ENCODE data around the gene NR2C2AP. TPM values are rescaled to one million over a fixed set of nuclear protein-coding genes. Genes with fewer than 3 reads are reported as not detected.

NR2C2AP gene
- total RNA-seq, 1 donor, result 7.8 TPM

GRCh38 chr19:19211499-19212420, 8.5 kb upstream of the NR2C2AP start, which contains the start of gene NCAN:
Gene NCAN, plus strand, starts transcription at chr19:19211958. Its CDS starts 4,996 bp downstream, at chr19:19216954.
- no peak within 1 kb of the TSS for H3K4me3 ChIP-seq (ENCODE audit: low read depth, low read length)
- DNase-seq (ENCODE audit: low read depth), result no peak
- TF ChIP-seq CTCF (IDR thresholded peaks at IDR 0.05; ENCODE audit: insufficient read depth, low read depth, low read length), result no peak

GRCh38 chr19:19209372-19209771, 6.2 kb upstream of the NR2C2AP start:
- no peak for DNase-seq (ENCODE audit: low read depth)
- no peak for TF ChIP-seq CTCF (IDR thresholded peaks at IDR 0.05; ENCODE audit: insufficient read depth, low read depth, low read length)

GRCh38 chr19:19207637-19208572, 4.7 kb upstream of the NR2C2AP start:
- no peak overlapping the region for H3K4me3 ChIP-seq (ENCODE audit: low read depth, low read length)
- no peak for TF ChIP-seq CTCF (IDR thresholded peaks at IDR 0.05; ENCODE audit: insufficient read depth, low read depth, low read length)
- DNase-seq (ENCODE audit: low read depth), result no peak

More at GRCh38 chr19:19209372-19209771, 6.2 kb upstream of the NR2C2AP start:
- H3K4me3 ChIP-seq (ENCODE audit: low read depth, low read length), result no peak overlapping the region

- no peak for TF ChIP-seq CTCF (IDR thresholded peaks at IDR 0.05; ENCODE audit: insufficient read depth, low read depth, low read length)
- no peak overlapping the region for H3K4me3 ChIP-seq (ENCODE audit: low read depth, low read length)
- DNase-seq (ENCODE audit: low read depth), result no peak
Observed at GRCh38 chr19:19206938-19207337, 3.7 kb upstream of the NR2C2AP start.

GRCh38 chr19:19205416-19206410, 2.5 kb upstream of the NR2C2AP start:
- DNase-seq (ENCODE audit: low read depth), result no peak

More at GRCh38 chr19:19205416-19206410, 2.5 kb upstream of the NR2C2AP start:
- no peak overlapping the region for H3K4me3 ChIP-seq (ENCODE audit: low read depth, low read length)
- no peak for TF ChIP-seq CTCF (IDR thresholded peaks at IDR 0.05; ENCODE audit: insufficient read depth, low read depth, low read length)

All from fibroblast of villous mesenchyme (primary cell).